ENCODE measurements around the gene SH2D3C.

The SH2D3C gene

GRCh38 chr9:127773272-127773671 is 5.2 kb downstream of the SH2D3C start:
- Histone ChIP-seq H3K4me2 (ENCODE audit: low read length) (no peak overlapping the region), H3K9me2 (ENCODE audit: low read depth, low read length) (no peaks in the 10 kb centered on the region), H3F3A (ENCODE audit: insufficient read depth, low read length) (no peaks in the 10 kb centered on the region), H3K27ac (ENCODE audit: low read depth, low read length, poor library complexity, severe bottlenecking) (peak overlapping the region; percentile 95), H3K9ac (ENCODE audit: low read length) (no peak overlapping the region; the same call in 1 of the 2 replicates), H4K20me1 (ENCODE audit: insufficient read depth, low read length) (no peaks in the 10 kb centered on the region), H3K4me3 (ENCODE audit: low read depth, low read length, poor library complexity, severe bottlenecking) (no peak overlapping the region), H2AFZ (ENCODE audit: low read length) (no peak overlapping the region), H3K4me1 (ENCODE audit: insufficient read depth, low read length, severe bottlenecking) (peaks cover 61% of the 10 kb centered on the region), H3K36me3 (ENCODE audit: insufficient read depth, low read length) (no peaks in the 10 kb centered on the region), H3K9me3 (ENCODE audit: low read length) (no peaks in the 10 kb centered on the region), H3K79me2 (ENCODE audit: insufficient read depth, low read length) (no peaks in the 10 kb centered on the region; the same call in 1 of the 2 replicates), H3K27me3 (ENCODE audit: insufficient read depth, low read length) (no peaks in the 10 kb centered on the region)
- TF ChIP-seq CTCF (IDR thresholded peaks at IDR 0.05; ENCODE audit: low read length) (no peak), EZH2 (IDR thresholded peaks at IDR 0.05; ENCODE audit: borderline replicate concordance, low read length) (no peak)

- no peak overlapping the region for H3K4me3 ChIP-seq (ENCODE audit: low read depth, low read length, poor library complexity, severe bottlenecking)
- H3K79me2 ChIP-seq (ENCODE audit: insufficient read depth, low read length), result no peaks in the 10 kb centered on the region; the same call in 1 of the 2 replicates
- no peak for TF ChIP-seq EZH2 (IDR thresholded peaks at IDR 0.05; ENCODE audit: borderline replicate concordance, low read length)
- no peak for TF ChIP-seq CTCF (IDR thresholded peaks at IDR 0.05; ENCODE audit: low read length)
- no peaks in the 10 kb centered on the region for H3F3A ChIP-seq (ENCODE audit: insufficient read depth, low read length)
- H3K9ac ChIP-seq (ENCODE audit: low read length), result no peak overlapping the region
- no peaks in the 10 kb centered on the region for H3K9me2 ChIP-seq (ENCODE audit: low read depth, low read length)
- no peak overlapping the region for H3K4me2 ChIP-seq (ENCODE audit: low read length)
- H4K20me1 ChIP-seq (ENCODE audit: insufficient read depth, low read length), result no peaks in the 10 kb centered on the region
- H3K27ac ChIP-seq (ENCODE audit: low read depth, low read length, poor library complexity, severe bottlenecking), result peak overlapping the region; percentile 95
- no peak overlapping the region for H2AFZ ChIP-seq (ENCODE audit: low read length)
- H3K4me1 ChIP-seq (ENCODE audit: insufficient read depth, low read length, severe bottlenecking), result peaks cover 64% of the 10 kb centered on the region
- no peaks in the 10 kb centered on the region for H3K9me3 ChIP-seq (ENCODE audit: low read length)
- no peaks in the 10 kb centered on the region for H3K36me3 ChIP-seq (ENCODE audit: insufficient read depth, low read length)
- H3K27me3 ChIP-seq (ENCODE audit: insufficient read depth, low read length), result no peaks in the 10 kb centered on the region
Measured at GRCh38 chr9:127772603-127773002, 5.9 kb downstream of the SH2D3C start.

GRCh38 chr9:127771570-127772189 is 6.8 kb downstream of the SH2D3C start:
- H3K4me1 ChIP-seq (ENCODE audit: insufficient read depth, low read length, severe bottlenecking), result peaks cover 65% of the 10 kb centered on the region

More at GRCh38 chr9:127771570-127772189, 6.8 kb downstream of the SH2D3C start:
- no peaks in the 10 kb centered on the region for H3K27me3 ChIP-seq (ENCODE audit: insufficient read depth, low read length)
- H3K9me2 ChIP-seq (ENCODE audit: low read depth, low read length), result no peaks in the 10 kb centered on the region
- peak overlapping the region; percentile 95 for H3K27ac ChIP-seq (ENCODE audit: low read depth, low read length, poor library complexity, severe bottlenecking)
- H3K79me2 ChIP-seq (ENCODE audit: insufficient read depth, low read length), result no peaks in the 10 kb centered on the region
- TF ChIP-seq EZH2 (IDR thresholded peaks at IDR 0.05; ENCODE audit: borderline replicate concordance, low read length) (no peak), CTCF (IDR thresholded peaks at IDR 0.05; ENCODE audit: low read length) (no peak)
- H3F3A ChIP-seq (ENCODE audit: insufficient read depth, low read length), result no peaks in the 10 kb centered on the region
- H4K20me1 ChIP-seq (ENCODE audit: insufficient read depth, low read length), result no peaks in the 10 kb centered on the region
- peak overlapping the region; percentile 17; the same call in 1 of the 2 replicates for H3K9ac ChIP-seq (ENCODE audit: low read length)
- no peak overlapping the region for H2AFZ ChIP-seq (ENCODE audit: low read length)
- no peaks in the 10 kb centered on the region for H3K36me3 ChIP-seq (ENCODE audit: insufficient read depth, low read length)
- H3K4me2 ChIP-seq (ENCODE audit: low read length), result peak overlapping the region; percentile 67
- no peaks in the 10 kb centered on the region for H3K9me3 ChIP-seq (ENCODE audit: low read length)
- H3K4me3 ChIP-seq (ENCODE audit: low read depth, low read length, poor library complexity, severe bottlenecking), result peak overlapping the region; percentile 64

All from OCI-LY1 (cell line).